Testis (tissue), 3 donors: ENCODE data around the gene MYO1F. TPM values are rescaled to one million over a fixed set of nuclear protein-coding genes. Genes with fewer than 3 reads are reported as not detected.

Experiments
- DNase-seq: peaks from one replicate; pipeline ENCODE4 v3.0.0-alpha.2; 2019
- H3K27ac ChIP-seq, 2 donors: fragments of 200-600 bp; sonication (generic); one replicate each; pipeline ENCODE4 v1.5.1; 2019
- H3K27me3 ChIP-seq: fragments of 200-600 bp; sonication (generic); one replicate; pipeline ENCODE4 v1.5.1; 2019
- H3K36me3 ChIP-seq: fragments of 200-600 bp; sonication (generic); one replicate; pipeline ENCODE4 v1.5.1; 2017; ENCODE audit warnings: low read depth; ENCODE audit errors: missing control alignments
- H3K4me1 ChIP-seq: fragments of 200-600 bp; sonication (generic); one replicate; pipeline ENCODE4 v1.5.1; 2019
- H3K4me3 ChIP-seq, 2 donors: fragments of 200-600 bp; sonication (generic); one replicate each; pipeline ENCODE4 v1.5.1; 2017 to 2019
- H3K9me3 ChIP-seq: fragments of 200-600 bp; sonication (generic); one replicate; pipeline ENCODE4 v1.5.1; 2017
- POLR2A ChIP-seq: fragments of 450-650 bp; IDR thresholded peaks from one replicate; pipeline ENCODE4 v1.6.1; 2017; ENCODE audit warnings: antibody characterized with exemption, mild to moderate bottlenecking, moderate library complexity
- WGBS, 2 donors: methylation state at CpG; one replicate each; pipeline ENCODE4 v1.1.5; 2018; 5-methylcytosine and 5-hydroxymethylcytosine counted together
- intact Hi-C: fragments of 100-400 bp; cut with DNase I; formaldehyde crosslinking; loops from one replicate; pipeline ENCODE4 v1.15.1; 2023; ENCODE audit warnings: low total_unique reads
- polyA plus RNA-seq: library from polyadenylated mRNA; stranded (reverse); fragments of 350-450 nt; fragmentation: Illumina TruSeq; extraction: RNeasy Lipid Tissue Mini Kit (QIAGEN cat#74804); gene quantifications from one replicate; pipeline ENCODE4 v1.2.3, GENCODE V29; 2014; ENCODE audit warnings: low read depth, low replicate concordance; ENCODE audit not compliant: insufficient read depth
- total RNA-seq, 2 donors: library from RNA; depleted of rRNA; stranded (reverse); fragments of >200 nt; gene quantifications; one replicate each; pipeline ENCODE4 v1.2.3, GENCODE V29; 2016
- TF ChIP-seq, protein P1 (sequence below), 3 experiments: fragments of 450-650 bp in 2 of 3; fragments of 200-600 bp in 1 of 3; sonication (generic) in 1 of 3; IDR thresholded peaks; one replicate each; pipeline ENCODE4 v1.5.1; 2016 to 2019; ENCODE audit warnings: antibody characterized with exemption in 3 of 3, mild to moderate bottlenecking in 2 of 3, moderate library complexity in 1 of 3

The MYO1F gene
- total and polyA plus RNA-seq, 3 donors from 2014 or later: 4.7 to 6.7 (median 5.9) TPM

DNA sequence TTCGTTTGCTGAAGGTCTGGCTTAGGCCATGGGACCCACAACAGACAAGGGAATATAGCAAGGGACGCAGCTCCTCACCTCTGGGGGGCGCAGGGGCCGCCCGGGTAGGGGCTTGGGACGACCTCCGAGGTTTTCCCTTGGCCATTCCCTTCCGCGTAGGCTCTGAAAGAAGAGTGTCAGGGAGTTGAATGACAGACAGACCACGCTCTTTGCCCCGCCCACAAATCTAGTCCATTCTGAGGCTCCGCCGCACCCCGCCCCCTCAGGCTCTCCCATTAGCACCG, 51.9 kb downstream of the MYO1F start:
- DNase-seq: no peak
- no peaks in the 10 kb centered on the region for H3K27me3 ChIP-seq
- peak overlapping the region; percentile 29 to 74 for H3K4me3 ChIP-seq
- no peaks in the 10 kb centered on the region for H3K9me3 ChIP-seq
- H3K27ac ChIP-seq: peak overlapping the region; percentile 6 to 81
- peaks cover 6% of the 10 kb centered on the region for H3K4me1 ChIP-seq
- H3K36me3 ChIP-seq: no peaks in the 10 kb centered on the region
- WGBS, 2 donors: 8 to 17% methylated on average over 12 to 15 of the region's 15 CpGs
- TF ChIP-seq, protein P1, sequence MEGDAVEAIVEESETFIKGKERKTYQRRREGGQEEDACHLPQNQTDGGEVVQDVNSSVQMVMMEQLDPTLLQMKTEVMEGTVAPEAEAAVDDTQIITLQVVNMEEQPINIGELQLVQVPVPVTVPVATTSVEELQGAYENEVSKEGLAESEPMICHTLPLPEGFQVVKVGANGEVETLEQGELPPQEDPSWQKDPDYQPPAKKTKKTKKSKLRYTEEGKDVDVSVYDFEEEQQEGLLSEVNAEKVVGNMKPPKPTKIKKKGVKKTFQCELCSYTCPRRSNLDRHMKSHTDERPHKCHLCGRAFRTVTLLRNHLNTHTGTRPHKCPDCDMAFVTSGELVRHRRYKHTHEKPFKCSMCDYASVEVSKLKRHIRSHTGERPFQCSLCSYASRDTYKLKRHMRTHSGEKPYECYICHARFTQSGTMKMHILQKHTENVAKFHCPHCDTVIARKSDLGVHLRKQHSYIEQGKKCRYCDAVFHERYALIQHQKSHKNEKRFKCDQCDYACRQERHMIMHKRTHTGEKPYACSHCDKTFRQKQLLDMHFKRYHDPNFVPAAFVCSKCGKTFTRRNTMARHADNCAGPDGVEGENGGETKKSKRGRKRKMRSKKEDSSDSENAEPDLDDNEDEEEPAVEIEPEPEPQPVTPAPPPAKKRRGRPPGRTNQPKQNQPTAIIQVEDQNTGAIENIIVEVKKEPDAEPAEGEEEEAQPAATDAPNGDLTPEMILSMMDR (IDR thresholded peaks at IDR 0.05): peak in 1 of 3 experiments; percentile 21
- TF ChIP-seq POLR2A: no peak
- intact Hi-C loops: no loop called here

DNA sequence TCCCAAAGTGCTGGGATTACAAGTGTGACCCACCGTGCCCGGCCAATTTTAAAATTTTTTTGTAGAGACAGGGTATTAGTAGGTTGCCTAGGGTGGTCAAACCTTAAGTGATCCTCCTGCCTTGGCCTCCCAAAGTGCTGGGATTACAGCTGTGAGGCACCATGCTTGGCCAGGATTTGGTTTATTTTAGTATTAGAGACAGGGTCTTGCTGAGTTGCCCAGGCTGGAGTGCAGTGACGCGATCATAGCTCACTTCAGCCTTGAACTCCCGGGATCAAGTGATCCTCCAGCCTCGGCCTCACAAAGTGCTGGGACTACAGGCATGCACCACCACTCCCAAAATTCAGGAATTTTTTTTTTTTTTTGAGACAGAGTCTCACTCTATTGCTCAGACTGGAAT, 57.9 kb downstream of the MYO1F start:
- no peaks in the 10 kb centered on the region for H3K9me3 ChIP-seq
- DNase-seq: no peak
- H3K27ac ChIP-seq: no peak overlapping the region
- no peak for TF ChIP-seq POLR2A
- TF ChIP-seq, protein P1 (IDR thresholded peaks at IDR 0.05): no peak
- H3K4me3 ChIP-seq: no peak overlapping the region
- intact Hi-C loops: no loop called here
- 96 to 97% methylated on average over 6 of the region's 6 CpGs for WGBS, 2 donors
- no peaks in the 10 kb centered on the region for H3K27me3 ChIP-seq
- H3K36me3 ChIP-seq: no peaks in the 10 kb centered on the region
- no peaks in the 10 kb centered on the region for H3K4me1 ChIP-seq

DNA sequence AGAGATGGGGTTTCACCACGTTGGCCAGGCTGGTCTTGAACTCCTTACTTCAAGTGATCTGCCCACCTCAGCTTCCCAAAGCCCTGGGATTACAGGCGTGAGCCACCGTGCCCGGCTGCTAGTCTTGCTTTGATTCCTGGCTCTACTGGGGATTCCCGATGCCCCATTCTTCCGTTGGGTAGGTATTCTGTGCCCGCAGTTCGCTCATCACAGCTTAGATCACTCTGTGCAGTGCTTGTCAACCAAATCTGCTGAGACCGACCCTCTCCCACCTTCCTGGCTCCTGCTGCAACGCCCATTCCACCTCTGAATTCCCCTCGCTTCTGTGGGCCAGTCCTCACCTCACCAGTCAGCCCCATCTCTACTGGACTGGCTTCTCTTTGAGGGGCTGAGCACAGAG, 58.7 kb downstream of the MYO1F start:
- TF ChIP-seq POLR2A: no peak
- TF ChIP-seq, protein P1 (IDR thresholded peaks at IDR 0.05): no peak
- Histone ChIP-seq H3K27ac (no peak overlapping the region), H3K36me3 (no peaks in the 10 kb centered on the region), H3K9me3 (no peaks in the 10 kb centered on the region), H3K4me3 (no peak overlapping the region), H3K27me3 (no peaks in the 10 kb centered on the region), H3K4me1 (peaks cover under 1% of the 10 kb centered on the region)
- 89 to 91% methylated on average over 11 of the region's 11 CpGs for WGBS, 2 donors
- intact Hi-C loops: no loop called here
- DNase-seq: no peak

DNA sequence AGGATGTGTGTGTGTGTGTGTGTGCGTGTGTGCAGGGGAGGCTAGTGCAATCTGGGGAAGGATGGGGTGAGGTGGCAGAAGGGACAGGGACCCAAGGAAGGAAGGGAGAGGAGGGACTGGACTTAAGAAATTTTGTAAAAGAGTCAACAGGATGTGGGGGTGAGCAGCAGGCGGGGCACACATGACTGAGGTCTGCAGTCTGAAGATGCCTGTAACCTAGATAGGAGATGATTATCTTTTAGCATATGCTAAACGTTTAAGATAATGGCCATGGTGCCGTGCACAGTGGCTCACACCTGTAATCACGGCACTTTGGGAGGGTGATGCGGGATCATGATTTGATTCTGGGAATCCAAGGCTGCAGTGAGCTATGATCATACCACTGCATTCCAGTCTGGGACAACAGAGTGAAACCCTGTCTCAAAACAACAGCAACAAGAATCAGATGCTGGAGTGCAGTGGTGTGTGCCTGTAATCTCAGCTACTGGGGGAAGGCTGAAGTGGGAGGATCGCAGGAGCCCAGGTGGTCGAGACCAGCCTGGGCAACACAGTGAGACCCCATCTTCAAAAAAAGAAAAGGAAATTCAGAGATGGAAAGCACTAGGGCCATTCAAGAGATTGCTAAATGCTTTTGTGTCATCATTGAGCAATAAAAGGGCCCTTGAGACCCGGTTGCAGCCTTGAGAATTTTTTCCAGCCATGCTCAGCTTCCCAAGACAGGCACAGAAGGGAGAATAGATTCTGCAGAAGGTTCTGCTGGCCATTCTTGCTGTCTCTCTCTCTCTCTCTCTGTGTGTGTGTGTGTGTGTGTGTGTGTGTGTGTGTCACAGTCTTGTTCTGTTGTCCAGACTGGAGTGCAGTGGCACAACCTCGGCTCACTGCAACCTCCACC, 59.4 kb downstream of the MYO1F start:
- intact Hi-C loops: no loop called here
- Histone ChIP-seq H3K4me3 (no peak overlapping the region), H3K27ac (no peak overlapping the region)

More for the DNA sequence above, 59.4 kb downstream of the MYO1F start:
- Histone ChIP-seq H3K36me3 (no peaks in the 10 kb centered on the region), H3K27me3 (no peaks in the 10 kb centered on the region), H3K4me1 (peaks cover 8% of the 10 kb centered on the region), H3K9me3 (no peaks in the 10 kb centered on the region)
- TF ChIP-seq, protein P1 (IDR thresholded peaks at IDR 0.05): no peak
- no peak for TF ChIP-seq POLR2A
- DNase-seq: no peak
- WGBS, 2 donors: 38 to 53% methylated on average over 9 to 10 of the region's 10 CpGs
